ENCODE measurements around the gene STRN3.
"Not testable (repeated sequence)": the region's sequence is repeated elsewhere in the genome, so short reads cannot be mapped to it uniquely, and the experiment has no call there.

Gene STRN3

GRCh38 chr14:30921788-30922187, 104.4 kb downstream of the STRN3 start:
- FAIRE-seq = no peak
- DNase-seq (ENCODE audit: low spot score) = no peak

- DNase-seq (ENCODE audit: low spot score) = no peak
- no peak for FAIRE-seq
Measured at GRCh38 chr14:30921305-30921704, 104.9 kb downstream of the STRN3 start.

GRCh38 chr14:30915596-30915995, 110.6 kb downstream of the STRN3 start:
- FAIRE-seq (no peak), DNase-seq (ENCODE audit: low spot score) (no peak)

- no peak for FAIRE-seq
- DNase-seq (ENCODE audit: low spot score) = no peak
Measured at GRCh38 chr14:30914812-30915211, 111.4 kb downstream of the STRN3 start.

- DNase-seq (ENCODE audit: low spot score) (no peak), FAIRE-seq (no peak)
Measured at GRCh38 chr14:30908826-30909225, 117.4 kb downstream of the STRN3 start.

GRCh38 chr14:30907659-30908057, 118.5 kb downstream of the STRN3 start:
- FAIRE-seq (no peak), DNase-seq (ENCODE audit: low spot score) (no peak)

- DNase-seq (ENCODE audit: low spot score) = no peak
- FAIRE-seq = no peak
Measured at GRCh38 chr14:30906752-30907658, 119.2 kb downstream of the STRN3 start.

GRCh38 chr14:30903285-30904124, 122.7 kb downstream of the STRN3 start:
- no peak for FAIRE-seq
- DNase-seq (ENCODE audit: low spot score) = no peak

- not testable (repeated sequence) for DNase-seq (ENCODE audit: low spot score); FAIRE-seq
Measured at GRCh38 chr14:30897121-30897520, 129.1 kb downstream of the STRN3 start.

- DNase-seq (ENCODE audit: low spot score) (no peak), FAIRE-seq (no peak)
Measured at GRCh38 chr14:30896435-30896834, 129.7 kb downstream of the STRN3 start.

GRCh38 chr14:30894923-30895515, 131.2 kb downstream of the STRN3 start:
- FAIRE-seq (no peak), DNase-seq (ENCODE audit: low spot score) (no peak)

- FAIRE-seq = no peak
Measured at GRCh38 chr14:30893819-30894218, 132.4 kb downstream of the STRN3 start.

GRCh38 chr14:30889244-30889594, 137.0 kb downstream of the STRN3 start:
- no peak for FAIRE-seq
- DNase-seq (ENCODE audit: low spot score) = no peak

More at GRCh38 chr14:30893819-30894218, 132.4 kb downstream of the STRN3 start:
- DNase-seq (ENCODE audit: low spot score) = no peak

- no peak for DNase-seq (ENCODE audit: low spot score)
- FAIRE-seq = no peak
Measured at GRCh38 chr14:30888480-30889243, 137.5 kb downstream of the STRN3 start.

- no peak for DNase-seq (ENCODE audit: low spot score)
- FAIRE-seq = no peak
Measured at GRCh38 chr14:30885840-30886740, 140.1 kb downstream of the STRN3 start.

GRCh38 chr14:30884901-30885300, 141.3 kb downstream of the STRN3 start:
- FAIRE-seq (no peak), DNase-seq (ENCODE audit: low spot score) (no peak)

- FAIRE-seq (no peak), DNase-seq (ENCODE audit: low spot score) (no peak)
Measured at GRCh38 chr14:30883508-30884294, 142.5 kb downstream of the STRN3 start.

- FAIRE-seq (no peak), DNase-seq (ENCODE audit: low spot score) (no peak)
Measured at GRCh38 chr14:30882431-30882830, 143.7 kb downstream of the STRN3 start.

- DNase-seq (ENCODE audit: low spot score) (no peak), FAIRE-seq (no peak)
Measured at GRCh38 chr14:30876692-30877091, 149.5 kb downstream of the STRN3 start.

GRCh38 chr14:30875788-30876053, 150.5 kb downstream of the STRN3 start:
- no peak for FAIRE-seq
- no peak for DNase-seq (ENCODE audit: low spot score)

Data from RCC 7860 (cell line).